ENCODE data around the gene ZNF791. TPM values are rescaled to one million over a fixed set of nuclear protein-coding genes. Genes with fewer than 3 reads are reported as not detected.
"Not testable (repeated sequence)": the region's sequence is repeated elsewhere in the genome, so short reads cannot be mapped to it uniquely, and the experiment has no call there.

Gene ZNF791
- polyA plus RNA-seq (2013, experiment 1 of 2) = 10.9 TPM
- polyA plus RNA-seq (2013, experiment 2 of 2) = 14.2 TPM

DNA sequence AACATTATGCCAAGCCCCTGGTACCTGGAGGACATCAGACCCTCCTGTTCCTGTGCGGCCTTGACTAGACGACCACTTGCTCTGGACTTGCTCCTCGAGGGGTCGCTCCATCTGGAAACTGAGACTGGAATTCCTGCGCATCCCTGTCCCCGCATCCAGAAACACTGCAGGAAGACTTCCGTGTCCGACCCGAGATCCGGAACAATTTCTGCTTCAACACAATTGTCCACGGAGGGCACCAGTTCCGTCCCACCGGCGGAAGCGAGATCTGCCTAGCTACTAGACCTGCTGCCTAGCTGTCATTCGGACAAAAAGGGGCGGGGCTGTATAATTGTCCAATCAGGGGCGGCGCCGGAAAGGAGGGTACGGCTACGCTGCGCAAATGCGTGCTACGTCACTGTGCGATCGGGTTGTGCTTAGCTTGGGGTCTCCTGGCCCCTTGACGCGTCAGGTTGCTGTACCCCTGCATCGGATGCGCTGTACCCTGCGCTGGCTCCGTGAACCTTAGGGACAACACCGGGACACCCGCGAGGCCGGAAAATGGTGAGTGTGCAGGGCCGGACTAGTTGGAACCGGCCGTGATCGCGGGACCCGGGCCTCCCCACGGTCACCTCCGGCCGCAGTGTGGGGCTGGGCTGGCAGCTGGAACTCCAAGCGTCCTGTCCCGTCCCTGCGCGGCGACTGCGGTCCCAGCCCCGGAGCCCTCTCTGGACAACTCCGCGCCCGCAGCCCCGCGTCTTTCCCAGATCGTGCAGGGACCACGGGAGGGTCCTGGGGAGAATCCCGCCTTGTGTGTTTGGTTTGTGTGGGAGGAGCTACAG, at the start of gene ZNF791, which contains the start of gene ZNF490:
TSS of gene ZNF791 (plus strand) at position 381 of the 821 bp plus-strand sequence. CDS start at position 541, 160 bp downstream.
TSS of gene ZNF490 (minus strand) at position 274 of the 821 bp plus-strand sequence. CDS start at position 141, 133 bp downstream.
- WGBS = under 1% methylated on average over 60 of the region's 61 CpGs
- peak within 1 kb of the TSS; percentile 93 for H3K27ac ChIP-seq (ENCODE audit: low read depth, low read length)
- H3K4me1 ChIP-seq (ENCODE audit: insufficient read depth, low read length) = peaks cover 6% of the 10 kb centered on the region; the same call in 1 of the 2 replicates
- H3K36me3 ChIP-seq (ENCODE audit: insufficient read depth, low read length) = peaks cover 28% of the 10 kb centered on the region
- no peaks in the 10 kb centered on the region for H3K27me3 ChIP-seq (ENCODE audit: insufficient read depth, low read length)
- H3K9ac ChIP-seq (ENCODE audit: low read depth, low read length) = peak within 1 kb of the TSS; percentile 76
- peak within 1 kb of the TSS; percentile 81 for H3K4me3 ChIP-seq (ENCODE audit: low read length)
- no peaks in the 10 kb centered on the region for H3K9me3 ChIP-seq (ENCODE audit: insufficient read depth, low read depth, low read length)

DNA sequence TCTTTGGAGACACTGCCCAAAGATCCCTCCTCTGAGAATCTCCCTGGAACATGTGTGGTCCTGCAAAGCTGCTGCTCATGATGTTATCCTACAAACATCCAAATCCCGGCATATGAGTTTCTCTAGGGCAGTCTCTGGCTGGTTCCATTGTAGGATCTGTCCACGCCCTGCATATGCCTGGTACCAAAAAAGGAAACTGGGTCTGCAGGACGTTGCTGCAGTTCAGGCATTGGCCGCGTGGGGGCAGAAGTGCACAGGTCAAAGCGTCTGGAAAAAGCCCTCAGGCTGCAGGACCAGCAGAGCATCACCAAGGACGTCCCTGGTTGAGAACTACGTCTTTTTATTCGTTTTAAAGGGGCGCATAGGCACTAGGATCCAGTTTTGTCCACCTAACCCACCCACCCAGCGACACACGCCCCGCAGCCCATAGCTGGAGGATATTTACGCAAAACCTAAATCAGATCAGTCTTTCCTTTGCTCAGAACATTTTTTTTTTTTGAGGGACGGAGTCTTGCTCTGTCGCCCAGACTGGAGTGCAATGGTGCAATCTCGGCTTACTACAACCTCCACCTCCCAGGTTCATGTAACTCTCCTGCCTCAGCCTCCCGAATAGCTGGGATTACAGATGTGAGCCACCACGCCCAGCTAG, 46.6 kb upstream of the ZNF791 start:
- 31% methylated on average over 19 of the region's 19 CpGs for WGBS

DNA sequence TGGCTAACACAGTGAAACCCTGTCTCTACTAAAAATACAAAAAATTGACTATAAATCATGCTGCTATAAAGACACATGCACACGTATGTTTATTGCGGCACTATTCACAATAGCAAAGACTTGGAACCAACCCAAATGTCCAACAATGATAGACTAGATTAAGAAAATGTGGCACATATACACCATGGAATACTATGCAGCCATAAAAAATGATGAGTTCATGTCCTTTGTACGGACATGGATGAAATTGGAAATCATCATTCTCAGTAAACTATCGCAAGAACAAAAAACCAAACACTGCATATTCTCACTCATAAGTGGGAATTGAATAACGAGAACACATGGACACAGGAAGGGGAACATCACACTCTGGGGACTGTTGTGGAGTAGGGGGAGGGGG, 44.3 kb upstream of the ZNF791 start:
- not testable (repeated sequence) for H3K9me3 ChIP-seq (ENCODE audit: insufficient read depth, low read depth, low read length); H3K27ac ChIP-seq (ENCODE audit: low read depth, low read length); H3K4me3 ChIP-seq (ENCODE audit: low read length); H3K4me1 ChIP-seq (ENCODE audit: insufficient read depth, low read length); H3K9ac ChIP-seq (ENCODE audit: low read depth, low read length); H3K36me3 ChIP-seq (ENCODE audit: insufficient read depth, low read length); H3K27me3 ChIP-seq (ENCODE audit: insufficient read depth, low read length)
- 100% methylated on average over 1 of the region's 5 CpGs for WGBS

More for the DNA sequence above, 46.6 kb upstream of the ZNF791 start:
- no peak overlapping the region for H3K9ac ChIP-seq (ENCODE audit: low read depth, low read length)
- no peaks in the 10 kb centered on the region for H3K9me3 ChIP-seq (ENCODE audit: insufficient read depth, low read depth, low read length)
- H3K4me1 ChIP-seq (ENCODE audit: insufficient read depth, low read length) = no peaks in the 10 kb centered on the region
- H3K27ac ChIP-seq (ENCODE audit: low read depth, low read length) = no peak overlapping the region
- no peak overlapping the region for H3K4me3 ChIP-seq (ENCODE audit: low read length)
- H3K27me3 ChIP-seq (ENCODE audit: insufficient read depth, low read length) = no peaks in the 10 kb centered on the region
- H3K36me3 ChIP-seq (ENCODE audit: insufficient read depth, low read length) = no peaks in the 10 kb centered on the region

DNA sequence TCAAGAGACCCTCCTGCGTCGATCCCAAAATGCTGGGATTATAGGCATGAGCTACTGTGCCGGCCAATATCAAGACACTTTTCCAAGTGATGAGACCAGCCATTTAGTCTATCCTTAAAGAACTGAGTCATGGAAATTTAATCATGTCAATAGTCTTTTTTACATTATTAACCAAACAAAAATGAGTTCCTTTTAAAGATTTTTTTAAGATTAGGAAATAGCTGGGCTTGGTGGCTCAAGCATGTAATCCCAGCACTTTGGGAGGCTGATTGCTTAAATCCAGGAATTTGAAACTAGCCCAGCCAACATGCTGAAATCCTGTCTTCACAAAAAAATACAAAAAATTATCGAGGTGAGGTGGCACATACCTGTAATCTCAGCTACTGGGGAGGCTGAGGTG, 42.8 kb upstream of the ZNF791 start:
- 94% methylated on average over 4 of the region's 4 CpGs for WGBS
- Histone ChIP-seq H3K9ac (ENCODE audit: low read depth, low read length) (no peak overlapping the region), H3K4me1 (ENCODE audit: insufficient read depth, low read length) (no peaks in the 10 kb centered on the region), H3K27me3 (ENCODE audit: insufficient read depth, low read length) (no peaks in the 10 kb centered on the region), H3K27ac (ENCODE audit: low read depth, low read length) (no peak overlapping the region), H3K4me3 (ENCODE audit: low read length) (no peak overlapping the region), H3K36me3 (ENCODE audit: insufficient read depth, low read length) (no peaks in the 10 kb centered on the region), H3K9me3 (ENCODE audit: insufficient read depth, low read depth, low read length) (no peaks in the 10 kb centered on the region)

DNA sequence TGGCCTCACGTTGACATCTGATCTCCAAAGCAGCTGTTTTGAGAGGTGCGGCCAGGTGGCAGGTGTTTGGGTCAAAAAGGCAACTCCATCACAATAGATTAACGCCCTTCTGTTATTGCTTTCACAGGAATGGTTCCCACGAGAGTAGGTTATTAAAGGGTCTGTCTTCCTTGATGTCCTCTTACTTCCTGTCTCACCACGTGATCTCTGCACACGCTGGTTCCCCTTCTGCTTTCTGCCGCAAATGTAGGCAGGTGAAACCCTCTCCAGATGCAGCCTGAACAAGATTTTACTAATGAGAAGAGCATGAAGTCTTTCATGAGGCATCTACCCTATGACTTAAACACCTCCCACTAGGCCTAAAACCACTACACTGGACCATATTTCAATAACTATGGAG, 36.7 kb upstream of the ZNF791 start:
- WGBS = 91% methylated on average over 7 of the region's 7 CpGs
- Histone ChIP-seq H3K27ac (ENCODE audit: low read depth, low read length) (no peak overlapping the region), H3K9ac (ENCODE audit: low read depth, low read length) (no peak overlapping the region)

DNA sequence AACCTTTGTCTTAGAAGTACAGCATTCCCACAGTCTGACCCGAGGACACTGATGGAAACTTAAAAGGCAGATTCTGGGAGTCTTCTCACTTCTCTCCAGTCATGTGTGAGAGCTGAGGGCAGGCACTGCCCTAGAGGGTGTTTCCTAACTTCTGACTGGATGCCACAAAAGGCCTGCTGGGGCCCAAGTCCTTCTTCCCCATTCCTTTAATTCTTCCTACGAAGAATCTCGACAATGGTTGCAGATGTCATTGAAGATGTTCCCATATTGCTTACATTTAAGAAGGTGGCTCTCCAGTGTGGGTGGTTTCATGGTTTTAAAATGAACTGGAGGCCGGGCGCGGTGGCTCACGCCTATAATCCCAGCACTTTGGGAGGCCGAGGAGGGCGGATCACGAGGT, 32.1 kb upstream of the ZNF791 start:
- Histone ChIP-seq H3K27me3 (ENCODE audit: insufficient read depth, low read length) (no peaks in the 10 kb centered on the region), H3K9ac (ENCODE audit: low read depth, low read length) (no peak overlapping the region), H3K9me3 (ENCODE audit: insufficient read depth, low read depth, low read length) (peaks cover 27% of the 10 kb centered on the region), H3K27ac (ENCODE audit: low read depth, low read length) (no peak overlapping the region), H3K4me1 (ENCODE audit: insufficient read depth, low read length) (no peaks in the 10 kb centered on the region), H3K4me3 (ENCODE audit: low read length) (no peak overlapping the region), H3K36me3 (ENCODE audit: insufficient read depth, low read length) (peaks cover 33% of the 10 kb centered on the region)
- 96% methylated on average over 10 of the region's 10 CpGs for WGBS

More for the DNA sequence above, 36.7 kb upstream of the ZNF791 start:
- no peaks in the 10 kb centered on the region for H3K4me1 ChIP-seq (ENCODE audit: insufficient read depth, low read length)
- H3K36me3 ChIP-seq (ENCODE audit: insufficient read depth, low read length) = peaks cover 8% of the 10 kb centered on the region; the same call in 1 of the 2 replicates
- no peaks in the 10 kb centered on the region for H3K9me3 ChIP-seq (ENCODE audit: insufficient read depth, low read depth, low read length)
- no peaks in the 10 kb centered on the region for H3K27me3 ChIP-seq (ENCODE audit: insufficient read depth, low read length)
- H3K4me3 ChIP-seq (ENCODE audit: low read length) = no peak overlapping the region

DNA sequence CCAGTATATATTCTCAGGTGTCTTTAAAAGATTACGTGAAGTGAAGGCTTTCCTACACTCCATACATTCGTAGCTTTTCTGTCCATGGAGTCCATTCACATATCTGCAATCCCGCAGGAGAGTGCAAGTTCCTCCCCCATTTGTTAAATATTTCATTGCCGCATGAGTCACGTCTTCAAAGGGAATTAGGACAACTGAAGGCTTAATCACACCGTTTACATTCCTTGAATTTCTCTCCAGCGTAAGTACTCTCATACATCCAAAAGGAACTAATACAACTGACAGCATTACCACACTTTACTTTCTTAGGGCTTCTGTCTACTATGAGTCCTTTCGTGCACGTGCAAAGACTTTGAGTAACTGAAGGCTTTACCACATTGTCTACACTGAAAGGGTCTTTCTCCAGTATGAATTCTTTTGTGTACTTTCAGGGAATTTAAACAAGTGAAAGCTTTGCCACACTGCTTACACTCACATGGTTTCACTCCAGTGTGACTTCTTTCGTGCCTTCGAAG, 30.5 kb upstream of the ZNF791 start:
- Histone ChIP-seq H3K4me1 (ENCODE audit: insufficient read depth, low read length) (no peaks in the 10 kb centered on the region), H3K36me3 (ENCODE audit: insufficient read depth, low read length) (peaks cover 33% of the 10 kb centered on the region), H3K9me3 (ENCODE audit: insufficient read depth, low read depth, low read length) (peaks cover 27% of the 10 kb centered on the region), H3K9ac (ENCODE audit: low read depth, low read length) (no peak overlapping the region), H3K4me3 (ENCODE audit: low read length) (no peak overlapping the region), H3K27ac (ENCODE audit: low read depth, low read length) (no peak overlapping the region), H3K27me3 (ENCODE audit: insufficient read depth, low read length) (no peaks in the 10 kb centered on the region)
- WGBS = 94% methylated on average over 11 of the region's 11 CpGs

DNA sequence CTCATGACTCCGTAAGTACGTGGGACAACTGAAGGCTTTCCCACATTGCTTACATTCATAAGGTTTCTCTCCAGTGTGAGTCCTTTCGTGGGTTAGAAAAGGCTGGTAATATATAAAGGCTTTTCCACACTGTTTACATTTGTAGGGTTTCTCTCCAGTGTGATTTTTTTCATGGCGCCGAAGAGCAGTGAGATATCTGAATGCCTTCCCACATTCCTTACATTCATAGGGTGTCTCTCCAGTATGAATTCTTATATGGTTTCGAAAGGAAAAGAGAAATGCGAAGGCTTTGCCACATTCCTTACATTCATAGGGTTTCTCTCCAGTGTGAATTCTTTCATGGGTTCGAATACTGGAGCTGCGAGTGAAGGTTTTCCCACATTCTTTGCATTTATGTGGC, 29.6 kb upstream of the ZNF791 start:
- peaks cover 33% of the 10 kb centered on the region for H3K36me3 ChIP-seq (ENCODE audit: insufficient read depth, low read length)
- H3K4me3 ChIP-seq (ENCODE audit: low read length) = no peak overlapping the region
- H3K4me1 ChIP-seq (ENCODE audit: insufficient read depth, low read length) = no peaks in the 10 kb centered on the region
- 96% methylated on average over 7 of the region's 9 CpGs for WGBS
- H3K9me3 ChIP-seq (ENCODE audit: insufficient read depth, low read depth, low read length) = peaks cover 27% of the 10 kb centered on the region
- no peak overlapping the region for H3K27ac ChIP-seq (ENCODE audit: low read depth, low read length)
- no peak overlapping the region for H3K9ac ChIP-seq (ENCODE audit: low read depth, low read length)
- no peaks in the 10 kb centered on the region for H3K27me3 ChIP-seq (ENCODE audit: insufficient read depth, low read length)

DNA sequence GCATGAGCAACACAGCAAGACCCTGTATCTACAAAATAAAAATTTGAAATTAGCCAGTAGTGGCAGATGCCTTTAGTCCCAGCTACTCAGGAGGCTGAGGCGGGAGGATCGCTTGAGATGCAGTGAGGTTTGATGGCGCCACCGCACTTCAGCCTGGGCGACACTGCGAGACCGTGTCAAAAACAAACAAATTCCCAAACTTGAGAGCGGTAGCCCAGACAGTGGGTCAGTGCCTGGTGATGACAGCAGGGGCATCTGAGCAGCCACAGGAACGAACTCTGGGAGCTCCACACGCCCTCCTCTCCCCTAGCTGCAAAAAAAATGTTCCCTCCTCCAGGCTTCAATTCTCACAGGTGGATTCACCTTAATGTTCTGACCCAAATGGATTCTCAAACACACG, 14.2 kb upstream of the ZNF791 start:
- H3K9ac ChIP-seq (ENCODE audit: low read depth, low read length) = no peak overlapping the region; the same call in 1 of the 2 replicates
- H3K27ac ChIP-seq (ENCODE audit: low read depth, low read length) = no peak overlapping the region
- WGBS = 47% methylated on average over 11 of the region's 11 CpGs
- H3K4me3 ChIP-seq (ENCODE audit: low read length) = peak overlapping the region; percentile 56
- H3K36me3 ChIP-seq (ENCODE audit: insufficient read depth, low read length) = no peaks in the 10 kb centered on the region
- no peaks in the 10 kb centered on the region for H3K27me3 ChIP-seq (ENCODE audit: insufficient read depth, low read length)
- H3K9me3 ChIP-seq (ENCODE audit: insufficient read depth, low read depth, low read length) = no peaks in the 10 kb centered on the region
- H3K4me1 ChIP-seq (ENCODE audit: insufficient read depth, low read length) = no peaks in the 10 kb centered on the region

DNA sequence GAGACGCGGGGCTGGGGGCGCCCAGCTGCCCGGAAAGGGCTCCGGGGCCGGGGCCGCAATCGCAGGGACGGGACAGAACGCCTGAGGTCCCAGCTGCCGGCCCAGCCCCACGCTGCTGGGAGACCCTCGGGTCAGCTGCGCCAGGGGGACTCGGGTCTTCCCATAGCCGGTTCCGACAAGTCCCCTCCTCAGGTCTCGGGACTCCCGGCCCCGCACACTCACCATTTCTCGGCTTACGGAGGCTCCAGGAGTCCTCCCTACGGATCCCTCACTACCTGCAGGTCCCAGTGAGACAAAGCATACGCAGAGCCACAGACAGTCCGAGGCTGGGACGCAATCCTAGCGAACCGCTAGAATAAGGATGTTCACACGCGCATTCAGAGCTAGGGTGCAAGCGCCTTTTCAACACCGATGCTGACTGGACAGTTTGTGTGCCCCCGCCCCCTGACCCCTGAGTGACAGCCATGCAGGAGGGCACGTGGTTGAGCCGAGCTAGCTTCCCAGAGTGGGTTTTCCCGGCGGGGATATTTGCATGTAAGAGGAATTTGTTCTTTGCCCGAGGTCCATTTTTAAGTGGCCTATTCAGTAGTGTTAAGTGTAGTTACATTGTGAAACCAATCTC, 13.7 kb upstream of the ZNF791 start:
- Histone ChIP-seq H3K36me3 (ENCODE audit: insufficient read depth, low read length) (no peaks in the 10 kb centered on the region), H3K27ac (ENCODE audit: low read depth, low read length) (no peak overlapping the region), H3K4me3 (ENCODE audit: low read length) (peak overlapping the region; percentile 56), H3K4me1 (ENCODE audit: insufficient read depth, low read length) (no peaks in the 10 kb centered on the region), H3K27me3 (ENCODE audit: insufficient read depth, low read length) (no peaks in the 10 kb centered on the region), H3K9me3 (ENCODE audit: insufficient read depth, low read depth, low read length) (no peaks in the 10 kb centered on the region), H3K9ac (ENCODE audit: low read depth, low read length) (peak overlapping the region; percentile 53)
- 23% methylated on average over 38 of the region's 38 CpGs for WGBS

DNA sequence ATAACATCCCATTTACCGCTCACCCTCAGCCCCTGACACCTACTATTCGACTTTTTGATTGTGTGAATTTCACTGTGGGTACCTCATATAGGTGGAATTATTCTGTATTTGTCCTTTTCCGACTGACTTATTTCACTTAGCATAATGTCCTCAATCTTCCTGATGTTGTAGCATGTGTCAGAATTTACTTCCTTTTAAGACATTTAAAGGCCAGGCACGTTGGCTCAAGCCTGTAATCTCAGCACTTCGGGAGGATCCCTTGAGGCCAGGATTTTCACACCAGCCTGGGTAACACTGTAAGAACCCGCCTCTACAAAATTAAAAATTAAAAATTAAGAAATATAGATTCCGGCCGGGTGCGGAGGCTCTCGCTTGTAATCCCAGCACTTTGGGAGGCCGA, 13.1 kb upstream of the ZNF791 start:
- H3K27me3 ChIP-seq (ENCODE audit: insufficient read depth, low read length) = no peaks in the 10 kb centered on the region
- no peak overlapping the region for H3K9ac ChIP-seq (ENCODE audit: low read depth, low read length)
- 87% methylated on average over 8 of the region's 11 CpGs for WGBS
- peak overlapping the region; percentile 56; the same call in 1 of the 2 replicates for H3K4me3 ChIP-seq (ENCODE audit: low read length)
- H3K27ac ChIP-seq (ENCODE audit: low read depth, low read length) = no peak overlapping the region
- H3K4me1 ChIP-seq (ENCODE audit: insufficient read depth, low read length) = no peaks in the 10 kb centered on the region
- H3K9me3 ChIP-seq (ENCODE audit: insufficient read depth, low read depth, low read length) = no peaks in the 10 kb centered on the region
- H3K36me3 ChIP-seq (ENCODE audit: insufficient read depth, low read length) = peaks cover 3% of the 10 kb centered on the region; the same call in 1 of the 2 replicates

All from HUES64 (cell line).